ENCODE results near the gene KSR2.

Gene KSR2

DNA sequence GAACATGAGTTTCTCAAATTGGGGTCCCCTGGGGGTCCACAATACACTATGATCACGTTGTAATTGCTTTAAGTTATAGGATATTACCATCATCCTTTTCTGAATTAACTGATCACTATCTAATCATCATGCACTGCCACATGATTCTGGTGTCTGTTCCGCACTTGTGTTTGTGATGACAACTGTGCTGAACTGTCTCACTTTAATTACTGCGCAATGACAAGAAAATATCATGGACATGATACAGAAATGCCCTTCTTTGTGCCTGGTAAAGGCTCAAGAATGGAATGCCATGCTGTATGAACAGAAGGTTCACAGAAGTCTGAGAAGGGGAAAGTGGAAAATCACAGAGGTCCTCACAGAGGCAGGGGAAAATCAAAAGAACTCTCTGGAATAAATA, 541.6 kb downstream of the KSR2 start:
- TF ChIP-seq, protein P1, sequence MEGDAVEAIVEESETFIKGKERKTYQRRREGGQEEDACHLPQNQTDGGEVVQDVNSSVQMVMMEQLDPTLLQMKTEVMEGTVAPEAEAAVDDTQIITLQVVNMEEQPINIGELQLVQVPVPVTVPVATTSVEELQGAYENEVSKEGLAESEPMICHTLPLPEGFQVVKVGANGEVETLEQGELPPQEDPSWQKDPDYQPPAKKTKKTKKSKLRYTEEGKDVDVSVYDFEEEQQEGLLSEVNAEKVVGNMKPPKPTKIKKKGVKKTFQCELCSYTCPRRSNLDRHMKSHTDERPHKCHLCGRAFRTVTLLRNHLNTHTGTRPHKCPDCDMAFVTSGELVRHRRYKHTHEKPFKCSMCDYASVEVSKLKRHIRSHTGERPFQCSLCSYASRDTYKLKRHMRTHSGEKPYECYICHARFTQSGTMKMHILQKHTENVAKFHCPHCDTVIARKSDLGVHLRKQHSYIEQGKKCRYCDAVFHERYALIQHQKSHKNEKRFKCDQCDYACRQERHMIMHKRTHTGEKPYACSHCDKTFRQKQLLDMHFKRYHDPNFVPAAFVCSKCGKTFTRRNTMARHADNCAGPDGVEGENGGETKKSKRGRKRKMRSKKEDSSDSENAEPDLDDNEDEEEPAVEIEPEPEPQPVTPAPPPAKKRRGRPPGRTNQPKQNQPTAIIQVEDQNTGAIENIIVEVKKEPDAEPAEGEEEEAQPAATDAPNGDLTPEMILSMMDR (IDR thresholded peaks at IDR 0.05; ENCODE audit: borderline replicate concordance, insufficient read depth, low read depth, low read length), result no peak
- no peak overlapping the region for H3K4me3 ChIP-seq (ENCODE audit: low read depth, low read length)

- TF ChIP-seq, protein P1 (IDR thresholded peaks at IDR 0.05; ENCODE audit: borderline replicate concordance, insufficient read depth, low read depth, low read length), result no peak
- no peak overlapping the region for H3K4me3 ChIP-seq (ENCODE audit: low read depth, low read length)
These were observed 546.8 kb downstream of the KSR2 start for GRCh38 chr12:117421987-117422386.

DNA sequence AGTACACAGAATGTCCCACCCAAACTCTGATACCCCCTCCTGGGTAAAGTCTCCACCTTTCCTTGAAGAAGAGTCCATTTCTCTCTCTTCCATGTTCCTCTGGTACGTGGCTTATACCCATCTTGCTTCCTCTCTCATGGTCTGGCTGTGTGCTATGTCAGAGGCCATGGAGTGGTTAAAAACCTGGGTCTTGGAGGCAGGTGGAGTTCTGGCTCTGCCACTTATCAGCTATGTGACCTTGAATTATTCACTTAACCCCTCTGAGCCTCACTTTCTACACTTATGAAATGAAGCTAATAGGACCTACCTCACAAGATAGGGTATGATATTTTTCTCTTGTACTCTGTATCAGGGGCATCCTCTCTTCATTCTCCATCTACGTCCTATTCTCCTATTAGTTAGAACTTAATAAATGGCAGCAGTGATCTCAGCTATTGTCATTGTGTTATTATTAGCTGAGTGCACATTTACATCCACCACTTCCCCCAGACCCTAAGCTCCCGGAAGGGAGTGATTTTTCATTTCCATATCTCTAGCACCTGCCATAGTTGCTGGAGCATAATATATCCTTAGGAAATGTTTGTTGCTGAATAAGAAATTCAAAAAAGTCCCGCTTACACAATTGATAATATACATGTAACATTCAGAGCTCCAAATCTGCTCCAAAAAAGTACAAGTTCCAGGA, 547.6 kb downstream of the KSR2 start:
- no peak overlapping the region for H3K4me3 ChIP-seq (ENCODE audit: low read depth, low read length)
- TF ChIP-seq, protein P1 (IDR thresholded peaks at IDR 0.05; ENCODE audit: borderline replicate concordance, insufficient read depth, low read depth, low read length), result no peak

DNA sequence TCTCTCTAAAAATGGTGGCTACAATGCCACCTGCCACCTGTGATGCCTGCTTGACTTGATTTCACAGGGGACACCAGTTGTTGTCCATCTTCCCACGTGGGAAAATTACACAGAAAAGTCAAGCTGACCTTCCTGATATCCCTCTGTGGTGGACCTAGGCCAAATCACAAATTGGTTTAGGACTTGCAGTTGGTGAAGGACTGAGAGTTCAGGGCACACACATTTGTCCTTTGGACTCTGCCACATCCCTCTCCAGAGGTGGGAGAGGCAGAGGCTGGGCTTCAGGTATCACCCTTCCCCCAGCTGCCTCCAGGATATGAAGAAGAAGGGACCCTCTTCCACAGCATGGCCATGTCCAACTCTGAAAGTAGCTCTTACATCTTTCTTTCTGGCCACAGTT, 551.8 kb downstream of the KSR2 start:
- TF ChIP-seq, protein P1 (IDR thresholded peaks at IDR 0.05; ENCODE audit: borderline replicate concordance, insufficient read depth, low read depth, low read length), result no peak
- no peak overlapping the region for H3K4me3 ChIP-seq (ENCODE audit: low read depth, low read length)

DNA sequence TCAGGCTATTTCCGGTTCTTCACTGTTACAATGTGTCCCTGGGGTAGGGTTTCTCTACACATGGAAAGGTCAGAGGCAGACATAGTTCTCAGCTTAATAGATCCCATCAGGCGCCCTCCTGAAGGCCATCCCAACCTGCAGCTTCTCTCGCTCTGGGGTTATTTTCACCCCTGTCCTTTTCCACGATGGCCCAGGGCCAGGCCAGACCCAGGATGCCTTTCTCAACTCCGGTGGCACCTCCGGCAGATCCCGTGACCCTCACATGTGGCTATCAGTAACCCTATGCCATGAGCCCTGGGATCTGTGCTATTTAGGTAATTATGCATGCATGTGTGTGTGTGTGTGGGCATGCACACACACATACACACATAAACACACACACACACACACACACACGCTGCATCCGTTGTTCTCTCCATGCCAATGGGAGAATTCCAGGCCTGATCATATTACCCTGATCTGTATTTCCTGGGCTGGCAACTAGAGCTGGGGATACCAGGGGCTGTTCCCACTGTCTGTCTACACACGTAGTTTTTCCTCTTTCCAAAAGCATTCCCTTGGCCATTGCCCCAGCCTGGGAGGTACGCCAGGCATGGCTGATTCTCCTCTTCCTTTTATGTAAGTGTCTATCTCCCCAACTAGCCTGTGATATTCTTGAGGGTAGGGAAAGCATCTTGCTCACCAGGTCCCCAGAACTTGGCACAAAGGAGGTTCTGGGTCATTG, 556.2 kb downstream of the KSR2 start:
- TF ChIP-seq, protein P1 (IDR thresholded peaks at IDR 0.05; ENCODE audit: borderline replicate concordance, insufficient read depth, low read depth, low read length), result no peak
- no peak overlapping the region for H3K4me3 ChIP-seq (ENCODE audit: low read depth, low read length)

- TF ChIP-seq, protein P1 (IDR thresholded peaks at IDR 0.05; ENCODE audit: borderline replicate concordance, insufficient read depth, low read depth, low read length), result no peak
- H3K4me3 ChIP-seq (ENCODE audit: low read depth, low read length), result no peak overlapping the region
These were observed 559.5 kb downstream of the KSR2 start for GRCh38 chr12:117409286-117409685.

Data from GM12875 (cell line).